HepG2 (cell line): Measurements from ENCODE around the gene HIPK4. TPM values are rescaled to one million over a fixed set of nuclear protein-coding genes. Genes with fewer than 3 reads are reported as not detected.

Experiments
- ATAC-seq: fragments of 200-7000 bp; cut with Tn5 transposase; 3 replicates; pipeline ENCODE4 v1.9.1; 2020; ENCODE audit warnings: mild to moderate bottlenecking, moderate library complexity
- BruUV-seq: library from RNA; stranded (reverse); fragments of 400-500 nt; replicated peaks from 2 replicates; lab custom pipeline; 2021; lab: Mats Ljungman, UMichigan
- CTCF ChIA-PET: fragments of 300-600 bp; formaldehyde crosslinking; extraction: SDS; loops from one replicate; lab custom pipeline; 2021; ENCODE audit warnings: low total read pairs, inconsistent platforms, low intra/inter-chr PET ratio; lab: Yijun Ruan, JAX
- POLR2A ChIA-PET: fragments of 350-600 bp; sonication (Branson Sonifier 250); formaldehyde crosslinking; loops from one replicate; lab custom pipeline; 2020; ENCODE audit warnings: antibody characterized with exemption, inconsistent platforms; lab: Yijun Ruan, JAX
- DNase-seq: peaks from one replicate; pipeline ENCODE4 v3.0.0-alpha.2; 2015; ENCODE audit warnings: low spot score
- FAIRE-seq: peaks from 3 replicates; lab custom pipeline; 2011; peaks lifted over from hg19 to GRCh38; lab: Jason Lieb, UNC
- H2AFZ ChIP-seq: one replicate; pipeline ENCODE4 v1.6.1; 2011; ENCODE audit warnings: low read length, inconsistent platforms
- H3K27ac ChIP-seq: fragments of 300-600 bp; 3 replicates; pipeline ENCODE4 v1.8.0; 2011; ENCODE audit warnings: mixed run types, mild to moderate bottlenecking, mixed read lengths, low read length, inconsistent platforms; ENCODE audit not compliant: insufficient read depth; ENCODE audit errors: extremely low read length
- H3K27me3 ChIP-seq, 2 experiments: fragments of 200-600 bp in 1 of 2; 2 replicates in 1 of 2; 3 replicates in 1 of 2; pipeline versions ENCODE4 v1.6.0 to v1.8.0; 2011; ENCODE audit warnings: low read length in 2 of 2, mild to moderate bottlenecking in 2 of 2, moderate library complexity in 2 of 2, inconsistent platforms in 1 of 2; ENCODE audit not compliant: insufficient read depth in 2 of 2, control insufficient read depth in 1 of 2
- H3K36me3 ChIP-seq, 2 experiments: fragments of 200-600 bp in 1 of 2; replicated peaks in 1 of 2; 2 replicates in 1 of 2; 3 replicates in 1 of 2; pipeline versions ENCODE4 v1.5.1 to v1.8.0; 2011; ENCODE audit warnings: low read length in 2 of 2, inconsistent platforms in 1 of 2; ENCODE audit not compliant: insufficient read depth in 2 of 2, control insufficient read depth in 1 of 2
- H3K4me1 ChIP-seq: 2 replicates; pipeline ENCODE4 v1.5.1; 2012; ENCODE audit warnings: low read length, inconsistent platforms; ENCODE audit not compliant: insufficient read depth
- H3K4me2 ChIP-seq: 2 replicates; pipeline ENCODE4 v1.6.0; 2011; ENCODE audit warnings: low read depth, low read length, inconsistent platforms
- H3K4me3 ChIP-seq, 3 experiments: fragments of 200-600 bp in 1 of 3; sonication (generic), shearing (Covaris generic) in 1 of 3; replicated peaks in 1 of 3; 2 replicates each; pipeline ENCODE4 v1.5.1; 2011 to 2016; ENCODE audit warnings: low read length in 3 of 3, inconsistent platforms in 2 of 3, low read depth in 2 of 3, mild to moderate bottlenecking in 2 of 3, control low read depth in 1 of 3, mixed read lengths in 1 of 3; ENCODE audit not compliant: insufficient read depth in 1 of 3
- H3K79me2 ChIP-seq: one replicate; pipeline ENCODE4 v1.6.1; 2011; ENCODE audit warnings: low read length, inconsistent platforms; ENCODE audit not compliant: insufficient read depth
- H3K9ac ChIP-seq: 2 replicates; pipeline ENCODE4 v1.6.0; 2011; ENCODE audit warnings: mild to moderate bottlenecking, low read depth, low read length, inconsistent platforms; ENCODE audit not compliant: insufficient read depth
- H3K9me3 ChIP-seq: 2 replicates; pipeline ENCODE4 v1.5.1; 2012; ENCODE audit warnings: mild to moderate bottlenecking, low read length
- H4K20me1 ChIP-seq: 2 replicates; pipeline ENCODE4 v1.6.0; 2011; ENCODE audit warnings: inconsistent platforms, mild to moderate bottlenecking, low read length, moderate library complexity; ENCODE audit not compliant: insufficient read depth
- CEBPG ChIP-seq: IDR thresholded peaks from 2 replicates; pipeline ENCODE4 v1.6.1; 2016
- KDM3A ChIP-seq: IDR thresholded peaks from 2 replicates; pipeline ENCODE4 v1.6.1; 2018; ENCODE audit warnings: low read depth, missing compliant biosample characterization
- MAFK ChIP-seq, 2 experiments: IDR thresholded peaks in 1 of 2; conservative IDR thresholded peaks in 1 of 2; 2 replicates each; pipeline ENCODE4 v1.6.1; 2011; ENCODE audit warnings: improper control_type of control experiment in 2 of 2, low read length in 2 of 2
- ZBTB7A ChIP-seq: sonication (generic); formaldehyde crosslinking; IDR thresholded peaks from 2 replicates; pipeline ENCODE4 v1.8.0; 2022; ENCODE audit warnings: mild to moderate bottlenecking, missing genetic modification reagents
- ZNF3 ChIP-seq: IDR thresholded peaks from 2 replicates; pipeline ENCODE4 v1.7.0; 2017; ENCODE audit warnings: inconsistent platforms
- ZNF460 ChIP-seq: sonication (generic); formaldehyde crosslinking; IDR thresholded peaks from 2 replicates; pipeline ENCODE4 v1.5.1; 2020; ENCODE audit warnings: missing genetic modification reagents, mild to moderate bottlenecking, borderline replicate concordance
- ZNF580 ChIP-seq: IDR thresholded peaks from 2 replicates; pipeline ENCODE4 v1.6.1; 2016; ENCODE audit warnings: low read depth, borderline replicate concordance
- ZZZ3 ChIP-seq: sonication (generic); formaldehyde crosslinking; IDR thresholded peaks from 2 replicates; pipeline ENCODE4 v1.4.0; 2020; ENCODE audit warnings: missing genetic modification reagents, mild to moderate bottlenecking, borderline replicate concordance
- WGBS: methylation state at CpG from one replicate; pipeline ENCODE4 v1.1.6; 2017; ENCODE audit warnings: low lambda C conversion rate; 5-methylcytosine and 5-hydroxymethylcytosine counted together
- in situ Hi-C: cut with HindIII; loops from 2 replicates; pipeline ENCODE4 v1.10.0; 2017; ENCODE audit warnings: low pct_unique_long_range_greater_than_20kb; ENCODE audit not compliant: extremely low pct_ligation_motif_present
- intact Hi-C: fragments of 100-400 bp; cut with micrococcal nuclease; formaldehyde crosslinking; loops from one replicate; pipeline ENCODE4 v1.10.0; 2022; ENCODE audit not compliant: unreplicated experiment
- polyA plus RNA-seq, 8 experiments: library from polyadenylated mRNA; depleted of rRNA in 3 of 8; stranded (reverse) in 7 of 8; unstranded in 1 of 8; fragments of >200 nt; fragmentation: Illumina TruSeq in 4 of 8; extraction: Trizol in 4 of 8; gene quantifications; 2 replicates each; pipeline versions ENCODE4 v1.2.1 to v1.2.3, GENCODE V29; 2011 to 2016; ENCODE audit warnings: low read depth in 4 of 8, missing spikeins in 1 of 8, mixed read lengths in 1 of 8; ENCODE audit not compliant: insufficient read depth in 1 of 8
- total RNA-seq, 5 experiments: library from RNA; depleted of rRNA; stranded (reverse); fragments of >200 nt; fragmentation: Illumina TruSeq; extraction: Trizol; gene quantifications; 2 replicates each; pipeline ENCODE4 v1.2.3, GENCODE V29; 2016; ENCODE audit warnings: low read depth in 1 of 5

The HIPK4 gene
- total and polyA plus RNA-seq, 2 of the 13 experiments (the other 11 are each of a cell fraction or from before 2014, with no cell fraction given) = 0.03 TPM; not detected in 1

- in situ Hi-C loops = no loop called here
- TF ChIP-seq ZNF580 (CRISPR knock-in tag) (no peak), ZNF3 (peak; percentile 93), ZNF460 (CRISPR knock-in tag) (peak; percentile 86), KDM3A (CRISPR knock-in tag) (no peak), ZZZ3 (CRISPR knock-in tag) (no peak), CEBPG (CRISPR knock-in tag) (0 out of 2 replicates have a peak, but pooled peaks have one; percentile 11), MAFK (conservative IDR thresholded peaks at IDR 0.05 in 1 of 2, IDR thresholded peaks at IDR 0.05 in 1 of 2; ENCODE audit: low read length in 2 of 2) (peak in 1 of 2 experiments; percentile 19; a peak in 1 of 4 replicates), ZBTB7A (no peak)
- DNase-seq (no peak), ATAC-seq (no peak), FAIRE-seq (no peak)
- Histone ChIP-seq H3K9ac (no peak overlapping the region), H3K36me3 (no peaks in the 10 kb centered on the region), H3K4me3 (no peak overlapping the region), H2AFZ (no peak overlapping the region), H3K9me3 (no peaks in the 10 kb centered on the region), H3K27ac (no peak overlapping the region), H3K27me3 (peaks cover 0 to 23% of the 10 kb centered on the region in 2 experiments; a peak in 3 of 5 replicates), H3K79me2 (no peaks in the 10 kb centered on the region), H3K4me1 (peaks cover 57% of the 10 kb centered on the region), H4K20me1 (no peaks in the 10 kb centered on the region), H3K4me2 (no peak overlapping the region)
- ChIA-PET CTCF (no interaction called here), POLR2A (interaction anchor here (1.2 to 1.5 kb wide), 2 partner anchors 12 to 20 kb away, joined by 3 to 4 read pairs; no protein-coding TSS in a partner anchor)
- intact Hi-C loops = no loop called here
- WGBS = 30% methylated on average over 9 of the region's 21 CpGs
- no TSS peak for BruUV-seq
These were observed 24.9 kb upstream of the HIPK4 start for GRCh38 chr19:40414542-40415535.
